IMR-90 (cell line): ENCODE results near the gene CHL1.

ENCODE experiments used
- CTCF ChIP-seq: conservative IDR thresholded peaks from 2 replicates; pipeline ENCODE4 v1.5.1; 2012; ENCODE audit warnings: mild to moderate bottlenecking, low read depth, low read length, improper control_type of control experiment
- POLR2A ChIP-seq: IDR thresholded peaks from 2 replicates; pipeline ENCODE4 v1.6.1; 2012; ENCODE audit warnings: mild to moderate bottlenecking, low read depth, low read length
- SMC3 ChIP-seq: fragments of 150-350 bp; IDR thresholded peaks from 2 replicates; pipeline ENCODE4 v1.6.1; 2016; ENCODE audit warnings: low read depth, mild to moderate bottlenecking, antibody characterized with exemption, low read length, moderate library complexity

- TF ChIP-seq CTCF (no peak), POLR2A (no peak), SMC3 (no peak)
Observed at GRCh38 chr3:452221-452620, 255.7 kb downstream of the CHL1 start.
